NK-92 (cell line): Measurements from ENCODE around the gene SLC46A1.

Source experiments
- DNase-seq: peaks from one replicate; lab custom pipeline; 2025; ENCODE audit not compliant: unreplicated experiment; lab: John Stamatoyannopoulos, UW

The SLC46A1 gene

GRCh38 chr17:28384281-28385036 lies 21.6 kb downstream of the SLC46A1 start:
- no peak for DNase-seq

DNA sequence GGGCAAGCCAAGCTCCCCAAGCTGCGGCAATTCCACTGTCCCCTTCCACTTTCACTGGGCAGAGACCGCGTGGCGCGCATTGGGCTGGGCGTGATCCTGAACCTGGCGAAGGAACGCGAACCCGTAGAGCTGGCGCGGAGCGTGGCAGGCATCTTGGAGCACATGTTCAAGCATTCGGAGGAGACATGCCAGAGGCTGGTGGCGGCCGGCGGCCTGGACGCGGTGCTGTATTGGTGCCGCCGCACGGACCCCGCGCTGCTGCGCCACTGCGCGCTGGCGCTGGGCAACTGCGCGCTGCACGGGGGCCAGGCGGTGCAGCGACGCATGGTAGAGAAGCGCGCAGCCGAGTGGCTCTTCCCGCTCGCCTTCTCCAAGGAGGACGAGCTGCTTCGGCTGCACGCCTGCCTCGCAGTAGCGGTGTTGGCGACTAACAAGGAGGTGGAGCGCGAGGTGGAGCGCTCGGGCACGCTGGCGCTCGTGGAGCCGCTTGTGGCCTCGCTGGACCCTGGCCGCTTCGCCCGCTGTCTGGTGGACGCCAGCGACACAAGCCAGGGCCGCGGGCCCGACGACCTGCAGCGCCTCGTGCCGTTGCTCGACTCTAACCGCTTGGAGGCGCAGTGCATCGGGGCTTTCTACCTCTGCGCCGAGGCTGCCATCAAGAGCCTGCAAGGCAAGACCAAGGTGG lies 24.7 kb downstream of the SLC46A1 start:
- no peak for DNase-seq

DNA sequence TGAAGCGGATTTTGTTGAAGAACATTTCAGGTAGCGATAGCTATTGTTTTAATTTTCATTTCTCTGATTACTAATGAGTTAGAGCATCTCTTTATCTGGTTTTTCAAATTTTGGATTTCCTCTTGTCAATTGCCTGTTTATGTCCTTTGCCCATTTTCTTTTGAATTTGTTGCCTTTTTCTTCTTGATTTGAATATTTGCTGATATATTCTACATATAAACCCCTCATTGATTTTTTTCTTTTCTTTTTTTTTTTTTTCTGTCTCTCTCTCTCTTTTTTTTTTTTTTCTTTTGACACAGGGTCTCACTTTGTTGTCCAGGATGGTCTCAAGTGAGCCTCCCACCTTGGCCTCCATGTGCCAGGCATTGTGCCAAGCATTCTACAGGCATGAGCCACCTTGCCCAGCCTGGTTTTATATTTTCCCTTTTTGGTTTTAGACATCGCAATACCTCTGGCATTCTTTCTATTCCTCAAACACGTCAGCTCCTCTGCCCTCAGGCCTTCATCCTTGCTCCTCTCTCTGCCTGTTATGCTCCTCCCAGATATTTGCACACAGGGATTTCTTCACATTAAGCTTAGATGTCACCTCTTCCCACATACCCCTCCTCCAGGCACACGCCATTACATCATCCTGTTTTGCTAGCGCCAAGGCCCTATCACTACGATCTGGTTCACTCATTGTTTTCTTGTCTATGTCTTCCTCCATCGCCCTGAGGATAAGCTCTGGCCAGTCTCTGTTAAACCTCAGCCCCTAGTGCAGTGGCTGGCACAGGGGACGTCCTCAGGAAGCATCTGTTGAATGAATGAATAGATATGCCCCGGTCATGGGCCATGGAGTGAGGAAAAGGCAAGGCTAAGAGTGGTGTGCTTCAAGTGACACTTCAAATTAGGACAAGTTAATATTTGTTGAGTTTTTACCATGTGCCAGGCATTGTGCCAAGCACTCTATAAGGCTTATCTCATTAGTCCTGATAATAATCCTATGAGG lies 25.9 kb downstream of the SLC46A1 start:
- DNase-seq: no peak

- no peak for DNase-seq
Measured at GRCh38 chr17:28372945-28373274, 33.1 kb downstream of the SLC46A1 start.

DNA sequence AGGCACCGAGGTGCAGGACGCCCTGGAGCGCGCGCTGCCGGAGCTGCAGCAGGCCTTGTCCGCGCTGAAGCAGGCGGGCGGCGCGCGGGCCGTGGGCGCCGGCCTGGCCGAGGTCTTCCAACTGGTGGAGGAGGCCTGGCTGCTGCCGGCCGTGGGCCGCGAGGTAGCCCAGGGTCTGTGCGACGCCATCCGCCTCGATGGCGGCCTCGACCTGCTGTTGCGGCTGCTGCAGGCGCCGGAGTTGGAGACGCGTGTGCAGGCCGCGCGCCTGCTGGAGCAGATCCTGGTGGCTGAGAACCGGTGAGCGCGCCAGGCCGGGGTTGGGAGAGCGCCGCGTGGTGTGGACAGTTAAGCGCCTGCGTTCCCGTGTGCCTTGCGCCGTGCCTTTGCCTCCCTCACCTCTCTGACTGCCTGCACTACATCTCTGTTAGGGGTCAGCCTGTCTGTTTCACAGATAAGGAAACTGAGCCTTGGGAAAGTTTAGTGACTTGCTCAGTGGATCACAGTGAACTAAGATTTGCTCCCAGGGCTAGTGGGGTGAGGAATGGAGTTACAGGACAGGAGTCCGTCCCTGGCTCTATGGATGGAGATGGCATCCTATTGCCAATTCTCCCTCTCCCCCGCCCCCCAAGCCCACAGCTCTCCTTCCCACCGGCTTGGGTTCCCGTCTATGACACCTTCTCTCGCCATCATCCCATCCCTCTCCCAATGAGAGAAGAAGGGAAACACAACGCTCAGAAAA lies 33.6 kb downstream of the SLC46A1 start:
- no peak for DNase-seq

GRCh38 chr17:28371245-28372202 lies 34.5 kb downstream of the SLC46A1 start, which contains the start of gene SARM1:
Gene SARM1, plus strand, starts transcription at chr17:28371694. Its CDS starts 339 bp downstream, at chr17:28372033.
- no peak for DNase-seq

DNA sequence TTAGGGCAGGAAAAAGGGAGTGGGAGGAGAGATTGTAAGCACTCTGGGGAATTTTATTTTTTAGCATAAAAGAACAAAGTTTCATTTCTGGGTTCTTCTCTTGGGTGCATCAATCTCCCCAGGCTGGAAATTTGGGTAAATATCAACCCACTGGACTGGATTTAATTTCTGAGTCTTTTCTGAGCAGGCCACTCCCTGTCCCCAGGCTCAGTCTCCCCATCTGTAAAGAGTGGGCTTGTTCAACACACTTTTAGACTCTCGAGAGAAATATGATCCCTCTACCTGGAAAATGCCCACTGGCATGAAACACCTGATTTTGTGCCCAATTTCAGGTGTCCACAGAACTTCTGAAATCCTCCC lies 35.3 kb downstream of the SLC46A1 start:
- no peak for DNase-seq

- DNase-seq: no peak
Measured at GRCh38 chr17:28370035-28370743, 35.8 kb downstream of the SLC46A1 start, which contains the start of gene VTN. Gene VTN, minus strand, starts transcription at chr17:28370307. Its CDS starts 104 bp downstream, at chr17:28370203.

- no peak for DNase-seq
Measured at GRCh38 chr17:28369684-28370034, 36.4 kb downstream of the SLC46A1 start.

- DNase-seq: no peak
Measured at GRCh38 chr17:28368915-28369683, 36.9 kb downstream of the SLC46A1 start.

- no peak for DNase-seq
Measured at GRCh38 chr17:28368306-28368831, 37.6 kb downstream of the SLC46A1 start.

DNA sequence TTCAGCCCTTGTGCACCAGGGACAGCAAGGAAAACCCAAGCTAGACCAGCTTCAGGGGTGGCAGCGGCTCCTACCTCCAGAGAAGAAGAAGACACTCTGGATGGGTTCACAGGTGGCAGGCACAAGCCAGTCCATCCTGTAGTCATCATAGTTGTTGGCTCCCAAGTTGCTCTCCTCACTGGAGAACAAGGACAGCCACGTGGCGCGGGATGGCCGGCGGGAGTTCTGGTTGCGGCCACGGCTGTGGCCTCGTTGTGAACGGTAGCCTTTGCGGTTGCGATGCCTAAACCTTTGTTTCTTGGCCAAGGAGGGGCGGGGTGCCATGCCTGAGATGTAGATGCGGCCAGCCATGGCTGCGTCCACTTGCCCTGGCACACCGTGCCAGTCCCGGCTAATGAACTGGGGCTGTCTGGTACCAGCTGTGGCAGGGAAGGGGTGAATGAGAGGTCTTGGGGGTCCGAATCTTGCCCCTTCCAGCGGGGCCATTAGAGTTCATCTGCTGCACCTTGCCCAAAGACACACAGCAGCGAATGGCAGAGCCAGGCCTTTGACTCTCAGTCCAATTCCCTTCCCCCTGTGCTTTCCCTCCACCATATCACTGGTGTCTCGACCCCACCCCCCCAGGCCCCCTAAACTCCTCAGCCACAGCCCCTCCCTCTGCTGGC lies 38.2 kb downstream of the SLC46A1 start:
- DNase-seq: no peak

- no peak for DNase-seq
Measured at GRCh38 chr17:28366605-28367004, 39.4 kb downstream of the SLC46A1 start.

- no peak for DNase-seq
Measured at GRCh38 chr17:28365487-28365886, 40.5 kb downstream of the SLC46A1 start.

DNA sequence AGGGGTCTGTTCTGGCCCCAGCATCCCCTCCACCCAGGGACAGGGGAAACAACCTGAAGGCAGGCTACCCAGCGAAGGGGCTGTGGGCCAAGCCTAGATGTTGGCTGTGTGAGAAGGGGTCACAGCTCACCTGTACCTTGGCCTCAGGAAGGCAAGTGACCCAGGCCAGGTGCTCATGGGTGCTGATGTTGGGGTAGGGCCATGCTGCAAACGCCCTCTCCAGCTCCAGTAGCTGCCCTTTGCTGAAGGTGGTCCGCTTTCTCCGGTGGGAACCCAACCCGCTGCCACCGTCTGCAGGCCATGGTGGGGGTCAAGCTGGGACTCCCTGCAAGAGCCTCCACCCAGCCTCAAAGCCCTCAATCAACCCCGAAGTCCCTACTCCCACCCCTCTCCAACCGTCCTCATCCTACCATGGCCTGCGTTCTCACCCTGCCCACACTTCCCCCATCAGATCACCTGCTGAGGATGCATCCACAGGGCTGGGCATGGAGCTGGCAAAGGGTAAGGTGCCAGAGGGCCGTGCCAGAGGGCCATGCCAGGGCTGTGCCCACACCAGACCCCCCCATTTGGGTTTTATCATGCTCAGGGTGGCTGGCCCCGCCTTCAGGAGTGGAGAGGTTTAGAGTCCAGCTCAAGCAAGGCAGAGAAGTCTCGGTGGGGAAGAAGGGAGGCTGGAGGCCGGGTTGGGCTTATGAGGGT lies 41.2 kb downstream of the SLC46A1 start, which contains the start of gene SEBOX:
Gene SEBOX, minus strand, starts transcription at position 535 of the 699 bp plus-strand sequence. Its CDS starts 48 bp downstream, at position 487.
- DNase-seq: no peak

- no peak for DNase-seq
Measured at GRCh38 chr17:28363776-28364650, 42.0 kb downstream of the SLC46A1 start.
